SJSA1 (cell line): ENCODE measurements around the gene FOXL3. TPM values are rescaled to one million over a fixed set of nuclear protein-coding genes. Genes with fewer than 3 reads are reported as not detected.

ENCODE experiments used
- DNase-seq, 2 experiments: peaks; one replicate each; pipeline ENCODE4 v3.0.0-alpha.2; 2015 to 2020; ENCODE audit warnings: low spot score in 2 of 2, low read depth in 1 of 2
- H3K27ac ChIP-seq: fragments of 250-450 bp; sonication (Bioruptor Pico); 2 replicates; pipeline ENCODE4 v1.5.1; 2020; ENCODE audit warnings: mild to moderate bottlenecking, moderate library complexity
- H3K27me3 ChIP-seq: fragments of 250-450 bp; sonication (Bioruptor Pico); replicated peaks from 2 replicates; pipeline ENCODE4 v1.5.1; 2020; ENCODE audit warnings: mild to moderate bottlenecking, moderate library complexity
- H3K36me3 ChIP-seq: fragments of 250-450 bp; sonication (Bioruptor Pico); 2 replicates; pipeline ENCODE4 v1.5.1; 2020; ENCODE audit warnings: mild to moderate bottlenecking
- H3K4me1 ChIP-seq: fragments of 250-450 bp; sonication (Bioruptor Pico); replicated peaks from 2 replicates; pipeline ENCODE4 v1.6.1; 2021; ENCODE audit warnings: mild to moderate bottlenecking
- H3K4me3 ChIP-seq: fragments of 250-450 bp; sonication (Bioruptor Pico); 2 replicates; pipeline ENCODE4 v1.5.1; 2020; ENCODE audit warnings: mild to moderate bottlenecking
- H3K9me3 ChIP-seq: fragments of 250-450 bp; sonication (Bioruptor Pico); replicated peaks from 2 replicates; pipeline ENCODE4 v1.5.1; 2020; ENCODE audit warnings: mild to moderate bottlenecking
- total RNA-seq: library from RNA; depleted of rRNA; stranded (reverse); fragments of >200 nt; shearing (Covaris generic); gene quantifications from 2 replicates; pipeline ENCODE4 v1.2.3, GENCODE V29; 2014

The FOXL3 gene
- total RNA-seq, 1 experiment from 2014 or later: not detected

DNA sequence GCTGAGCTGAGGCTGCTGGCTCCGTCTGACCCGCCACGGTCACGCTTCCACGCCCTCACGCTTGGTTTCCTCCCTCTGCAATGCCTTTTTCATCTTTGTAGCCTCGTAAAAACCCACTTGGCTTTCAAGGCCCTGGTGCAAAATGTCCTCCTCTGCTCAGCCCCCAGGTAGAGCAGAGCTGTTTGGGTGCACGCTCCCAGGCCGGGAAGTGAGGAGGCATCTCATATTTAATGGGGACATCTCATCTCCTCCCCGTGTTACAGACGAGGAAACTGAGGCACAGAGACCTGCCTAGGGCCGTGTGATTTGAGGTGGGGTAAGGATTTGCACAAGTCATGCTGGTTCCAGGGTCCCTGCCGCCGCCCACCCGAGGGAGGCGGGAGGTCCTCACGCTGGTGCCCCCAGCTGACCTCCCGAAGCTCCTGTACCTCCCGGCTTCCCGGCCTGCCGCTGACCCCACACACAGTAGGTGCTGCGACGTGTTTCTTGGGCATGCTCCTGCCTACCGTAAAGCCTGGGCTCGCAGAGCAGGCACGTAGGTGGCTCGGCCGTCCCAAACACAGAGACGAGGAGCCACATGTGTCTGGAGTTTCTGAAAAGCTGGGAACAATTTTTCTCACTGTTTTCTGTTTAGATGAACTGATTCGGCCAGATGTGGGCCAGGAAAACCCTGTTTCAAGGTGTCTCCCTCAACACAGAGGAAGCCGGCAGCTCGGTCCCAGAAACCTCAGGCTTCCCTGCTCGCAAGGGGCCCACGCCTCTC is 11.5 kb downstream of the FOXL3 start:
- no peak for DNase-seq
- H3K4me1 ChIP-seq: no peaks in the 10 kb centered on the region
- H3K27me3 ChIP-seq: no peaks in the 10 kb centered on the region
- no peaks in the 10 kb centered on the region for H3K36me3 ChIP-seq
- no peak overlapping the region for H3K4me3 ChIP-seq
- no peaks in the 10 kb centered on the region for H3K9me3 ChIP-seq
- no peak overlapping the region for H3K27ac ChIP-seq

DNA sequence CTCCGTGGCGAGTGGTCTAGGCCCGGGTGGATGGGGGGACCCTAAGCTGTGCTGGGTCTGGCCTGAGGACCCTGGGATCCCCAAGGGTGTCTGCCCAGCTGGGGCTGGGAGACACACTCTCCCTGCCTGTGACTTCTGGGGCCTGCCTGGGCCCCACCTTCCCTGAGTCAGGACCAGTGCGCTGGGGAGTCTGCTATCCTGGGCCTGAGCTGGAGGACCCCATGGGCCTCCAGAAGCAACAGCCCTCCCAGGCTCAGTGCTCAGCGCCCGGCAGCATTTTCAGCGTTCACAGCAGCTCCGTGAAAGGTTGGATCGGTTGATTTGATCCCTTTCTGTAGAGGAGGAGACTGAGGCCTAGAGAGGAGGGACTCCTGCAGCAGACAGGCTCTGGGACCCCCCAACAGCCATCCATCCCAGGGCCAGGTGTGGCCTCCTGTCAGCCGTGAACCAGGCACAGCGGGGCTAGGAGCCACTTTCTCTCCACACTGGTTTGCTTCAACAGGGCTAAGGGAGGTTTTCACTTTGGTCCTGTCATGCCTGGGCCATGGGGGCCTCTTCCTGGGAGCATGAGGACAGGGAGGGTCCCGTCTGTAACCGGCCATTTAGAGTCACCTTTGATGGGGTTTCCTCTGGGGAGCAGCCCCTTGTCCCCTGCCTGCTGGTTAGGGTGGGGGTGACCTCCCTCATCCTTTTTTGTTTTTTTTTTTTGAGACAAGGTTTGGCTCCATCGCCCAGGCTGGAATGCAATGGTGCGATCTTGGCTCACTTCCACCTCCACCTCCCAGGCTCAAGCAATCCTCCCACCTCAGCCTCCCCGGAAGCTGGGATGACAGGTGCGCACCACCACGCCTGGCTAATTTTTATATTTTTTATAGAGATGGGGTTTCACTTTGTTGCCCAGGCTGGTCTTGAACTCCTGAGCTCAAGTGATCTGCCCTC is 12.4 kb downstream of the FOXL3 start:
- Histone ChIP-seq H3K4me1 (no peaks in the 10 kb centered on the region), H3K36me3 (no peaks in the 10 kb centered on the region), H3K9me3 (no peaks in the 10 kb centered on the region), H3K4me3 (no peak overlapping the region), H3K27ac (no peak overlapping the region), H3K27me3 (no peaks in the 10 kb centered on the region)
- no peak for DNase-seq

DNA sequence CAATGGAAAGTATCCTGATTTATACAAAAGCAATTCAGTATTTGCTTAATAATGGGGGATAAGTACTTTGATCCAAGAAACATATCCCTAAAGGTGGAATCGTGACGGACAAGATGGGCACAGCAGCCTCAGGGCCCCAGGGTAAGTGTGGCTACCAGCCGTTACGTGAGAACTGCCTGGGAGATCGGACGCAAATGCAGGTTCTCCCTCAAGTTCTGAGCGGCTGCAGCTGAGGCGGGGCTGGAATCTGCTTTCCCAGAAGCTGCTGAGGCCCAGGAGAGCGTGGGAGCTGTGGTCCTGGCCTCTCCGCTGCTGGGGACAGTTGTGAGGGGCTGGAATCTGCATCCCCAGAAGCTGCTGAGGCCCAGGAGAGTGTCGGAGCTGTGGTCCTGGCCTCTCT is 13.5 kb downstream of the FOXL3 start:
- Histone ChIP-seq H3K9me3 (no peaks in the 10 kb centered on the region), H3K4me3 (no peak overlapping the region), H3K4me1 (no peaks in the 10 kb centered on the region), H3K27ac (no peak overlapping the region), H3K36me3 (no peaks in the 10 kb centered on the region), H3K27me3 (no peaks in the 10 kb centered on the region)
- no peak for DNase-seq

DNA sequence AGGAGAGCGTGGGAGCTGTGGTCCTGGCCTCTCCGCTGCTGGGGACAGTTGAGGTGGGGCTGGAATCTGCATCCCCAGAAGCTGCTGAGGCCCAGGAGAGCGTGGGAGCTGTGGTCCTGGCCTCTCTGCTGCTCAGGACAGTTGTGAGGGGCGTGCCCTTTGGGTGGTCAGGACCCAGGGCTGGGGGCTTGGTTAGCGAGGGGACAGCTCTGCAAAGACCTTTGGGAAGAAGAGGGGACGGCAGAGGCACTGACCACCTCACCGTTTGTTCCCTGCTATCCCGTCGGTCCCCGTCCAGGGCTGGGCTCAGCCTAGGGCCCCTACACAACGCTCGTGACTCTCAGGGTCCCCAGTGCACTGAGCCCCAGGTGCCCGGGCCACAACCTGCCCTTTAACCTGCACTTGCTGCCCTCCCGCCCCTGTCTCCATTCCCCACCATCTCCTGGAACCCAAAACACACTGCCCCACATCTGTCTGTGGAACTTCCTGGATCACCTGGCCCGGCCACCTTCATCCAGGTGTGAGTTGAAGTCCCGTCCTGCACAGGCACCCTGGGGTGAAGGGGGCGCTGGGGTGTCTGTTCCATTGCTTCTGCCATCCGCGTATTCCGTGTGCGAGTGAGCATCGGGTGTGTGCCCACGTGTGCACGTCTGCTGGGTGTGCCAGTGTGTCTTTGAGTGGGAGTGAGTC is 14.1 kb downstream of the FOXL3 start:
- H3K36me3 ChIP-seq: no peaks in the 10 kb centered on the region
- H3K27ac ChIP-seq: no peak overlapping the region
- H3K4me3 ChIP-seq: no peak overlapping the region
- H3K4me1 ChIP-seq: no peaks in the 10 kb centered on the region
- DNase-seq: no peak
- H3K9me3 ChIP-seq: no peaks in the 10 kb centered on the region
- H3K27me3 ChIP-seq: no peaks in the 10 kb centered on the region

GRCh38 chr7:304574-305409 is 14.8 kb downstream of the FOXL3 start:
- H3K27ac ChIP-seq: no peak overlapping the region
- H3K9me3 ChIP-seq: no peaks in the 10 kb centered on the region
- H3K27me3 ChIP-seq: no peaks in the 10 kb centered on the region
- no peak for DNase-seq
- H3K4me3 ChIP-seq: no peak overlapping the region
- H3K36me3 ChIP-seq: no peaks in the 10 kb centered on the region
- H3K4me1 ChIP-seq: no peaks in the 10 kb centered on the region

GRCh38 chr7:305410-306151 is 15.6 kb downstream of the FOXL3 start:
- Histone ChIP-seq H3K4me1 (no peaks in the 10 kb centered on the region), H3K27ac (no peak overlapping the region), H3K9me3 (no peaks in the 10 kb centered on the region), H3K27me3 (no peaks in the 10 kb centered on the region), H3K4me3 (no peak overlapping the region), H3K36me3 (no peaks in the 10 kb centered on the region)
- no peak for DNase-seq

DNA sequence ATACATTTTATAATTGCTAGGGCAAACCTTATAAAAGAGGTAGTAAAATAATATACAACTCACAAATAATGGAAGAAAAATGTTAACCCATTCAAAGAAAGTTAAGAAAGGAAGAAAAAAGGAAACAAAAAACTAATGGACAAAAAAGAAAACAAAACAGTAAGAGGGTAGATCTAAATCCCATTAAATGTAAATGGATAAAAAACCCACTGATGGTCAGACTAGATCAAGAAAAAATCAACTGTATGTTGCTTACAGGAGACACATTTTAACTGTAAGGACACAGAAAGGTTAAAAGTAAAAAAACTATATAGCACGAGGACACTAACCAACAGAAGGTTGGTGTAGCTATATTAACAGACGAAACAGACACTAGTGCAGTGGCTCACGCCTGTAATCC is 18.0 kb downstream of the FOXL3 start:
- DNase-seq: no peak
- no peak overlapping the region for H3K4me3 ChIP-seq

GRCh38 chr7:309586-310228 is 19.7 kb downstream of the FOXL3 start:
- no peak for DNase-seq
- peaks cover 21% of the 10 kb centered on the region for H3K27me3 ChIP-seq
- H3K9me3 ChIP-seq: no peaks in the 10 kb centered on the region
- no peak overlapping the region for H3K4me3 ChIP-seq
- no peak overlapping the region for H3K27ac ChIP-seq
- H3K36me3 ChIP-seq: no peaks in the 10 kb centered on the region
- H3K4me1 ChIP-seq: no peaks in the 10 kb centered on the region

More for the DNA sequence above, 18.0 kb downstream of the FOXL3 start:
- H3K36me3 ChIP-seq: no peaks in the 10 kb centered on the region
- H3K4me1 ChIP-seq: no peaks in the 10 kb centered on the region
- no peaks in the 10 kb centered on the region for H3K9me3 ChIP-seq
- peaks cover 9% of the 10 kb centered on the region; the same call in 1 of the 2 replicates for H3K27me3 ChIP-seq
- no peak overlapping the region for H3K27ac ChIP-seq

- Histone ChIP-seq H3K4me1 (no peaks in the 10 kb centered on the region), H3K9me3 (0 out of 2 replicates have a peak, but pooled peaks cover 3% of the 10 kb centered on the region), H3K36me3 (no peaks in the 10 kb centered on the region), H3K27ac (no peak overlapping the region), H3K4me3 (no peak overlapping the region), H3K27me3 (peaks cover 28% of the 10 kb centered on the region)
- DNase-seq: no peak
These were observed 21.2 kb downstream of the FOXL3 start for GRCh38 chr7:311131-311680.

DNA sequence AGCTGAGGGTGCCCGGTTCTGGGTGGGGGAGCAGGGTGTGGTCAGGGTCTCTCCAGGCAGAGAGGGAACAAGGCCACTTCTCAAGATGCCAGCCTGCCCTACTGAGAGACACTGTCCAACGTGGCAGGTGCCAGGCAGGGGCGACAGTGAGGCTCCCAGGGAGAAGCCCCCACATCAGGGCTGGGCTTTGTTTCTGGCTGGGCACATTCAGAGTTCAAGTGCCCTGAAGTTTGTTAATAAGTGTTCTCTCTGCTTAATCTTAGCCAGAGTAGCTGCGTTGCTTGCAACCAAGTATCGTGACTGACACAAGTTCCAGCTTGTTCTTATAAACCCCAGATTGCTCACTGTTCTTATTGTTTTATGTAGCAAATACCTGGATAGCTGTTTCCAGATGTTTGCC is 21.8 kb downstream of the FOXL3 start:
- no peak for DNase-seq
- no peaks in the 10 kb centered on the region for H3K36me3 ChIP-seq
- H3K9me3 ChIP-seq: 0 out of 2 replicates have a peak, but pooled peaks cover 3% of the 10 kb centered on the region
- peaks cover 31% of the 10 kb centered on the region for H3K27me3 ChIP-seq
- no peak overlapping the region for H3K4me3 ChIP-seq
- H3K4me1 ChIP-seq: no peaks in the 10 kb centered on the region
- H3K27ac ChIP-seq: no peak overlapping the region

DNA sequence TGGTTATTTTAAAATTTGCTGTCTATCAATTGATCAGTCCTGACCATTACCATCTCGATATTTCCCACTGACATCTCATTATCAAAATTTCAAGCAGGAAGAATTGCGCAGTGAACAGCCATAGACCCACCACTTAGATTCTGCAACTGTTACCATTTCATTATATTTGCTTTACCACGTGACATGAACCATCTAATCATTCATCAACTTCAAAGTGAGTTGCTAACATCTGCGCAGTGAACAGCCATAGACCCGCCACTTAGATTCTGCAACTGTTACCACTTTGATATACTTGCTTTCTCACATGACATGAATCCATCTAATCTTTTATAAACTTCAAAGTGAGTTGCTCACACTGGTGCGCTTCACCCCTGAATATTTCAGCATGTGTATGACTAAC is 22.5 kb downstream of the FOXL3 start:
- Histone ChIP-seq H3K27me3 (peaks cover 35% of the 10 kb centered on the region), H3K36me3 (no peaks in the 10 kb centered on the region), H3K27ac (no peak overlapping the region), H3K4me1 (no peaks in the 10 kb centered on the region), H3K9me3 (0 out of 2 replicates have a peak, but pooled peaks cover 3% of the 10 kb centered on the region), H3K4me3 (no peak overlapping the region)
- DNase-seq: no peak

GRCh38 chr7:314853-315252 is 24.9 kb downstream of the FOXL3 start:
- Histone ChIP-seq H3K36me3 (no peaks in the 10 kb centered on the region), H3K4me1 (no peaks in the 10 kb centered on the region), H3K4me3 (no peak overlapping the region), H3K27me3 (peaks cover 35% of the 10 kb centered on the region), H3K27ac (no peak overlapping the region), H3K9me3 (0 out of 2 replicates have a peak, but pooled peaks cover 3% of the 10 kb centered on the region)
- DNase-seq: no peak
